Measurements from ENCODE around the gene FOCAD. TPM values are rescaled to one million over a fixed set of nuclear protein-coding genes. Genes with fewer than 3 reads are reported as not detected.

The FOCAD gene
- total and polyA plus RNA-seq, 3 experiments from 2014 or later = 16.1 to 25.9 (median 24.8) TPM

GRCh38 chr9:20770947-20771346, 86.9 kb downstream of the FOCAD start:
- H3K27ac ChIP-seq (ENCODE audit: low read depth, low read length) = no peak overlapping the region
- DNase-seq = no peak
- H3K4me1 ChIP-seq (ENCODE audit: insufficient read depth, low read length) = no peaks in the 10 kb centered on the region
- H3K27me3 ChIP-seq (ENCODE audit: insufficient read depth, low read length, poor library complexity, severe bottlenecking) = no peaks in the 10 kb centered on the region
- Mint-ChIP-seq H3K27me3 (no peaks in the 10 kb centered on the region), H3K27ac (peak overlapping the region in 1 of 8 donors; percentile 3), H3K36me3 (peaks cover 38 to 39% (median 38%) of the 10 kb centered on the region in 3 donors), H3K9me3 (peaks cover 0 to 3% (median 0%) of the 10 kb centered on the region in 5 donors), H3K4me1 (no peaks in the 10 kb centered on the region), H3K4me3 (no peak overlapping the region)
- no peak overlapping the region for H3K4me3 ChIP-seq (ENCODE audit: low read length)
- no peaks in the 10 kb centered on the region for H3K9me3 ChIP-seq (ENCODE audit: low read length)
- no peaks in the 10 kb centered on the region for H3K36me3 ChIP-seq (ENCODE audit: insufficient read depth, low read length)
- POLR2A ChIA-PET = no interaction called here
- CTCF ChIA-PET = no interaction called here

GRCh38 chr9:20771729-20772128, 87.7 kb downstream of the FOCAD start:
- no peaks in the 10 kb centered on the region for H3K27me3 ChIP-seq (ENCODE audit: insufficient read depth, low read length, poor library complexity, severe bottlenecking)
- H3K27me3 Mint-ChIP-seq = no peaks in the 10 kb centered on the region
- H3K4me1 ChIP-seq (ENCODE audit: insufficient read depth, low read length) = no peaks in the 10 kb centered on the region
- POLR2A ChIA-PET = no interaction called here
- CTCF ChIA-PET = no interaction called here
- peaks cover 30 to 34% (median 33%) of the 10 kb centered on the region in 3 donors for H3K36me3 Mint-ChIP-seq
- no peak overlapping the region for H3K27ac ChIP-seq (ENCODE audit: low read depth, low read length)
- H3K4me3 Mint-ChIP-seq = no peak overlapping the region
- no peaks in the 10 kb centered on the region for H3K9me3 Mint-ChIP-seq
- H3K9me3 ChIP-seq (ENCODE audit: low read length) = no peaks in the 10 kb centered on the region
- DNase-seq = no peak
- H3K27ac Mint-ChIP-seq = no peak overlapping the region
- H3K4me3 ChIP-seq (ENCODE audit: low read length) = no peak overlapping the region
- no peaks in the 10 kb centered on the region for H3K36me3 ChIP-seq (ENCODE audit: insufficient read depth, low read length)
- no peaks in the 10 kb centered on the region for H3K4me1 Mint-ChIP-seq

DNA sequence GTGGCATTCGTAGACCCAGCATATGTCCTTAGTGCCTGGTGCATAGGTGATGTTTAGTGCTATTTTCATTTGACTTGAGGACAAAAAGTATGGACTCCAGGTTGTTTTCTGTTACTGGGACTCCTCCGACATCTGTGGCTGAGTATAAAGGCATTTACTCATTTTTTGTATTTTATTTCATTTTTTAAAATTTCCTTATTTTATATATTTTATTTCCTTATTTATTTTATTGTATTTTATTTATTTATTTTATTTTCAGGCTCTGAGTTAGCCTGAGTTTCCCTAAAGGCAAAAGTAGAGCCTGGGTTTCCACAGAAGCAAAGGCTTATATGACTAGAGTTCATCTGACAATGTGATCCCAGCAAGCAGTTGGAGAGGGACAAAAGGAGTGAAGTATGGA, 91.6 kb downstream of the FOCAD start:
- no peaks in the 10 kb centered on the region for H3K36me3 ChIP-seq (ENCODE audit: insufficient read depth, low read length)
- H3K4me1 ChIP-seq (ENCODE audit: insufficient read depth, low read length) = no peaks in the 10 kb centered on the region
- H3K9me3 ChIP-seq (ENCODE audit: low read length) = no peaks in the 10 kb centered on the region
- Mint-ChIP-seq H3K4me1 (no peaks in the 10 kb centered on the region), H3K4me3 (no peak overlapping the region), H3K36me3 (peaks cover 20 to 26% (median 24%) of the 10 kb centered on the region in 3 donors), H3K27me3 (no peaks in the 10 kb centered on the region), H3K27ac (no peak overlapping the region), H3K9me3 (no peaks in the 10 kb centered on the region)
- ChIA-PET POLR2A (no interaction called here), CTCF (no interaction called here)
- no peak for DNase-seq
- H3K27me3 ChIP-seq (ENCODE audit: insufficient read depth, low read length, poor library complexity, severe bottlenecking) = no peaks in the 10 kb centered on the region
- no peak overlapping the region for H3K4me3 ChIP-seq (ENCODE audit: low read length)
- no peak overlapping the region for H3K27ac ChIP-seq (ENCODE audit: low read depth, low read length)

- Mint-ChIP-seq H3K27me3 (no peaks in the 10 kb centered on the region), H3K27ac (no peak overlapping the region), H3K4me3 (no peak overlapping the region), H3K9me3 (no peaks in the 10 kb centered on the region), H3K36me3 (peaks cover 6 to 23% (median 13%) of the 10 kb centered on the region in 3 donors), H3K4me1 (no peaks in the 10 kb centered on the region)
- no peaks in the 10 kb centered on the region for H3K9me3 ChIP-seq (ENCODE audit: low read length)
- CTCF ChIA-PET = no interaction called here
- no peaks in the 10 kb centered on the region for H3K4me1 ChIP-seq (ENCODE audit: insufficient read depth, low read length)
- no peak overlapping the region for H3K4me3 ChIP-seq (ENCODE audit: low read length)
- H3K27ac ChIP-seq (ENCODE audit: low read depth, low read length) = no peak overlapping the region
- H3K36me3 ChIP-seq (ENCODE audit: insufficient read depth, low read length) = no peaks in the 10 kb centered on the region
- POLR2A ChIA-PET = no interaction called here
- no peak for DNase-seq
- no peaks in the 10 kb centered on the region for H3K27me3 ChIP-seq (ENCODE audit: insufficient read depth, low read length, poor library complexity, severe bottlenecking)
Measured at GRCh38 chr9:20781092-20781491, 97.0 kb downstream of the FOCAD start.

- no peak overlapping the region for H3K27ac Mint-ChIP-seq
- H3K27me3 ChIP-seq (ENCODE audit: insufficient read depth, low read length, poor library complexity, severe bottlenecking) = no peaks in the 10 kb centered on the region
- peaks cover 4 to 21% (median 17%) of the 10 kb centered on the region in 3 donors for H3K36me3 Mint-ChIP-seq
- CTCF ChIA-PET = no interaction called here
- no peaks in the 10 kb centered on the region for H3K9me3 Mint-ChIP-seq
- POLR2A ChIA-PET = no interaction called here
- H3K4me3 Mint-ChIP-seq = no peak overlapping the region
- H3K4me1 Mint-ChIP-seq = no peaks in the 10 kb centered on the region
- no peak overlapping the region for H3K27ac ChIP-seq (ENCODE audit: low read depth, low read length)
- no peaks in the 10 kb centered on the region for H3K4me1 ChIP-seq (ENCODE audit: insufficient read depth, low read length)
- H3K9me3 ChIP-seq (ENCODE audit: low read length) = no peaks in the 10 kb centered on the region
- DNase-seq = no peak
- H3K27me3 Mint-ChIP-seq = no peaks in the 10 kb centered on the region
- no peaks in the 10 kb centered on the region for H3K36me3 ChIP-seq (ENCODE audit: insufficient read depth, low read length)
- no peak overlapping the region for H3K4me3 ChIP-seq (ENCODE audit: low read length)
Measured at GRCh38 chr9:20782289-20782688, 98.2 kb downstream of the FOCAD start.

- no peaks in the 10 kb centered on the region for H3K9me3 Mint-ChIP-seq
- no peak overlapping the region for H3K27ac Mint-ChIP-seq
- ChIA-PET CTCF (no interaction called here), POLR2A (no interaction called here)
- Histone ChIP-seq H3K9me3 (ENCODE audit: low read length) (no peaks in the 10 kb centered on the region), H3K4me1 (ENCODE audit: insufficient read depth, low read length) (no peaks in the 10 kb centered on the region), H3K27ac (ENCODE audit: low read depth, low read length) (no peak overlapping the region), H3K4me3 (ENCODE audit: low read length) (no peak overlapping the region), H3K36me3 (ENCODE audit: insufficient read depth, low read length) (no peaks in the 10 kb centered on the region), H3K27me3 (ENCODE audit: insufficient read depth, low read length, poor library complexity, severe bottlenecking) (no peaks in the 10 kb centered on the region)
- H3K4me3 Mint-ChIP-seq = no peak overlapping the region
- no peaks in the 10 kb centered on the region for H3K27me3 Mint-ChIP-seq
- H3K4me1 Mint-ChIP-seq = no peaks in the 10 kb centered on the region
- no peak for DNase-seq
- peaks cover 3 to 21% (median 17%) of the 10 kb centered on the region in 3 donors for H3K36me3 Mint-ChIP-seq
Measured at GRCh38 chr9:20783057-20784038, 99.3 kb downstream of the FOCAD start.

DNA sequence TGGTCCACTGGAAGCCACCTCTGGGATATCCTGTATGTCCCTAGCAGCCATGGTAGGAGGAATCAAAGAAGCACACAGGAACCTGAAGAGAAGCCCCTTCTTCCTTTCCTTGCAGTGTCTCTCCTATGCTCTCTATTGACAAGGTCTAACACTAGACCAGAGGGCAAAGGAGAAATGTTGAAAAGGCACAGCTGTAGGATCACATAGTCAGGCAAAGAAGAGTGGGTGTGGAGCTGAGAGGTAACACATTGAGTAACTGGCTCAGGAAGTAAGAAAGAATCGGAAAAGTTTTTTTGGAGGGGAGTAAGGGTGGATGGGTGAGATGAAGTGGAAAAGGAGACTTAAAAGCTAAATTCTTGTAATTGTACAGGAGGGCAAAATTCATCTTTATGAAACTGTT, 100.1 kb downstream of the FOCAD start:
- H3K9me3 ChIP-seq (ENCODE audit: low read length) = no peaks in the 10 kb centered on the region
- no peak overlapping the region for H3K27ac ChIP-seq (ENCODE audit: low read depth, low read length)
- no peaks in the 10 kb centered on the region for H3K4me1 ChIP-seq (ENCODE audit: insufficient read depth, low read length)
- no peaks in the 10 kb centered on the region for H3K9me3 Mint-ChIP-seq
- DNase-seq = no peak
- H3K4me3 Mint-ChIP-seq = no peak overlapping the region
- no peak overlapping the region for H3K27ac Mint-ChIP-seq
- H3K36me3 Mint-ChIP-seq = peaks cover 0 to 17% (median 15%) of the 10 kb centered on the region in 3 donors
- no peaks in the 10 kb centered on the region for H3K36me3 ChIP-seq (ENCODE audit: insufficient read depth, low read length)
- H3K4me1 Mint-ChIP-seq = no peaks in the 10 kb centered on the region
- H3K4me3 ChIP-seq (ENCODE audit: low read length) = no peak overlapping the region
- H3K27me3 Mint-ChIP-seq = no peaks in the 10 kb centered on the region
- ChIA-PET POLR2A (no interaction called here), CTCF (no interaction called here)
- no peaks in the 10 kb centered on the region for H3K27me3 ChIP-seq (ENCODE audit: insufficient read depth, low read length, poor library complexity, severe bottlenecking)

- Mint-ChIP-seq H3K4me3 (no peak overlapping the region), H3K27me3 (no peaks in the 10 kb centered on the region), H3K27ac (no peak overlapping the region), H3K36me3 (peaks cover 16 to 33% (median 25%) of the 10 kb centered on the region in 3 donors), H3K9me3 (no peaks in the 10 kb centered on the region), H3K4me1 (no peaks in the 10 kb centered on the region)
- H3K9me3 ChIP-seq (ENCODE audit: low read length) = no peaks in the 10 kb centered on the region
- DNase-seq = no peak
- CTCF ChIA-PET = no interaction called here
- no peak overlapping the region for H3K4me3 ChIP-seq (ENCODE audit: low read length)
- POLR2A ChIA-PET = no interaction called here
- H3K27me3 ChIP-seq (ENCODE audit: insufficient read depth, low read length, poor library complexity, severe bottlenecking) = no peaks in the 10 kb centered on the region
- no peak overlapping the region for H3K27ac ChIP-seq (ENCODE audit: low read depth, low read length)
- no peaks in the 10 kb centered on the region for H3K4me1 ChIP-seq (ENCODE audit: insufficient read depth, low read length)
- H3K36me3 ChIP-seq (ENCODE audit: insufficient read depth, low read length) = no peaks in the 10 kb centered on the region
Measured at GRCh38 chr9:20786807-20787206, 102.7 kb downstream of the FOCAD start.

Data from CD8-positive, alpha-beta memory T cell (primary cell).